ENCODE measurements around the gene IGFALS. TPM values are rescaled to one million over a fixed set of nuclear protein-coding genes. Genes with fewer than 3 reads are reported as not detected.

The IGFALS gene
- total RNA-seq, 2 donors from 2014 or later = 0.10 TPM; not detected in 1

GRCh38 chr16:1770328-1771187 is 22.9 kb downstream of the IGFALS start:
- intact Hi-C loops (cut with DNase I) = no loop called here
- DNase-seq (ENCODE audit: low spot score) = peak; percentile 90

- intact Hi-C loops (cut with DNase I) = no loop called here
- DNase-seq (ENCODE audit: low spot score) = no peak
Measured at GRCh38 chr16:1769402-1770300, 23.9 kb downstream of the IGFALS start.

GRCh38 chr16:1768767-1769401 is 24.6 kb downstream of the IGFALS start:
- intact Hi-C loops (cut with DNase I) = no loop called here
- no peak for DNase-seq (ENCODE audit: low spot score)

GRCh38 chr16:1768061-1768766 is 25.3 kb downstream of the IGFALS start:
- intact Hi-C loops (cut with DNase I) = no loop called here

GRCh38 chr16:1767116-1767994 is 26.1 kb downstream of the IGFALS start:
- intact Hi-C loops (cut with DNase I) = no loop called here
- no peak for DNase-seq (ENCODE audit: low spot score)

More at GRCh38 chr16:1768061-1768766, 25.3 kb downstream of the IGFALS start:
- no peak for DNase-seq (ENCODE audit: low spot score)

- intact Hi-C loops (cut with DNase I) = no loop called here
- no peak for DNase-seq (ENCODE audit: low spot score)
Measured at GRCh38 chr16:1766701-1767100, 26.8 kb downstream of the IGFALS start.

GRCh38 chr16:1766231-1766630 is 27.3 kb downstream of the IGFALS start:
- no peak for DNase-seq (ENCODE audit: low spot score)
- intact Hi-C loops (cut with DNase I) = no loop called here

GRCh38 chr16:1765826-1766225 is 27.7 kb downstream of the IGFALS start:
- DNase-seq (ENCODE audit: low spot score) = no peak
- intact Hi-C loops (cut with DNase I) = no loop called here

- intact Hi-C loops (cut with DNase I) = loop anchor here in 1 of 2 donors (5.0 kb wide), 1 partner anchor 47 kb away; no protein-coding TSS in a partner anchor
- no peak for DNase-seq (ENCODE audit: low spot score)
Measured at GRCh38 chr16:1764971-1765370, 28.5 kb downstream of the IGFALS start.

GRCh38 chr16:1763521-1764511 is 29.7 kb downstream of the IGFALS start:
- intact Hi-C loops (cut with DNase I) = loop anchor here in 1 of 2 donors (5.0 kb wide), 1 partner anchor 48 kb away; no protein-coding TSS in a partner anchor
- no peak for DNase-seq (ENCODE audit: low spot score)

GRCh38 chr16:1762879-1763520 is 30.5 kb downstream of the IGFALS start:
- no peak for DNase-seq (ENCODE audit: low spot score)
- intact Hi-C loops (cut with DNase I) = loop anchor here in 1 of 2 donors (5.0 kb wide), 1 partner anchor 49 kb away; no protein-coding TSS in a partner anchor

- intact Hi-C loops (cut with DNase I) = loop anchor here in 1 of 2 donors (5.0 kb wide), 1 partner anchor 50 kb away; no protein-coding TSS in a partner anchor
Measured at GRCh38 chr16:1762196-1762878, 31.2 kb downstream of the IGFALS start.

GRCh38 chr16:1761751-1762150 is 31.8 kb downstream of the IGFALS start:
- intact Hi-C loops (cut with DNase I) = loop anchor here in 1 of 2 donors (5.0 kb wide), 1 partner anchor 51 kb away; no protein-coding TSS in a partner anchor
- no peak for DNase-seq (ENCODE audit: low spot score)

More at GRCh38 chr16:1762196-1762878, 31.2 kb downstream of the IGFALS start:
- no peak for DNase-seq (ENCODE audit: low spot score)

GRCh38 chr16:1760911-1761310 is 32.6 kb downstream of the IGFALS start:
- DNase-seq (ENCODE audit: low spot score) = no peak
- intact Hi-C loops (cut with DNase I) = loop anchor here in 1 of 2 donors (5.0 kb wide), 1 partner anchor 51 kb away; no protein-coding TSS in a partner anchor

- intact Hi-C loops (cut with DNase I) = no loop called here
Measured at GRCh38 chr16:1759511-1759910, 34.0 kb downstream of the IGFALS start.

More at GRCh38 chr16:1759511-1759910, 34.0 kb downstream of the IGFALS start:
- no peak for DNase-seq (ENCODE audit: low spot score)
